DND-41 (cell line): ENCODE results near the gene TIMM17B.

Experiments used
- EZH2 ChIP-seq: IDR thresholded peaks from 3 replicates; pipeline ENCODE4 v1.6.1; 2012; ENCODE audit warnings: borderline replicate concordance, low read depth, mild to moderate bottlenecking, moderate library complexity, low read length, inconsistent platforms; ENCODE audit not compliant: severe bottlenecking
- TF ChIP-seq, protein P1 (sequence below): IDR thresholded peaks from 2 replicates; pipeline ENCODE4 v1.5.1; 2012; ENCODE audit warnings: borderline replicate concordance, low read length, moderate library complexity, mild to moderate bottlenecking; ENCODE audit not compliant: poor library complexity, severe bottlenecking; ENCODE audit errors: extremely low read depth

DNA sequence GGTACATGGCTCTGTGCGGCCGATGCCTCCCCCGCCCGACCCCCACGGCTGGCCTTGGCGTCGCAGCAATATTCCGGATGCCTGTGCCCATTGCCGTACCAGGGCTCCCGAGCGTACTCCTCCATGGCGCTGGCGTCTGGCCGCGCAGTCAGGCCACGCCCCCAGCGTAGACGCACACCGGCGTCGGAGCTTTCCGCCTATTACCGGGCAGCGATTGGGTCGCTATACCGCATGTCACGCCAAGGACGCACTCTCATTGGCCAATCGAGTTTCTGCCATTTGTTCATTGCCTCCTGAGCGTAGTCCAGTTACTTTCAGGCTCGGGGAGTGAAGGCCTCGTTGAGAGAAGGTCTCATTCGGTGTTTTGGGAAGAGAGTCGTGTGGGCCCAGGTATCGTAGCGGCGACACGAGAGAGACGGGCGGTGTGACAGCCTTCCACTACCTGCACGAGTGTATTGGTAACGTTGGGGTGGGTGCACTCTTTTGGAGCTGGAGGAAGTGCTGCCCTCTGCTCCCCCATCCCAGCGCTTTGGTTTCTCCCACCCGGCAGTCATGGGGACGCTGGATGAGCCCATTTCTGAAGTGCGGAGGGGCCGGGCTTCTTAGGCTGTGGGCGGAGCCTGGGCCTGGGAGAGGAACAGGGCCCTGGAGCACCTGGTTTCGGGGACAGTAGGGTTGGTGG lies at the start of gene TIMM17B, which contains the start of gene PQBP1:
- TF ChIP-seq, protein P1, sequence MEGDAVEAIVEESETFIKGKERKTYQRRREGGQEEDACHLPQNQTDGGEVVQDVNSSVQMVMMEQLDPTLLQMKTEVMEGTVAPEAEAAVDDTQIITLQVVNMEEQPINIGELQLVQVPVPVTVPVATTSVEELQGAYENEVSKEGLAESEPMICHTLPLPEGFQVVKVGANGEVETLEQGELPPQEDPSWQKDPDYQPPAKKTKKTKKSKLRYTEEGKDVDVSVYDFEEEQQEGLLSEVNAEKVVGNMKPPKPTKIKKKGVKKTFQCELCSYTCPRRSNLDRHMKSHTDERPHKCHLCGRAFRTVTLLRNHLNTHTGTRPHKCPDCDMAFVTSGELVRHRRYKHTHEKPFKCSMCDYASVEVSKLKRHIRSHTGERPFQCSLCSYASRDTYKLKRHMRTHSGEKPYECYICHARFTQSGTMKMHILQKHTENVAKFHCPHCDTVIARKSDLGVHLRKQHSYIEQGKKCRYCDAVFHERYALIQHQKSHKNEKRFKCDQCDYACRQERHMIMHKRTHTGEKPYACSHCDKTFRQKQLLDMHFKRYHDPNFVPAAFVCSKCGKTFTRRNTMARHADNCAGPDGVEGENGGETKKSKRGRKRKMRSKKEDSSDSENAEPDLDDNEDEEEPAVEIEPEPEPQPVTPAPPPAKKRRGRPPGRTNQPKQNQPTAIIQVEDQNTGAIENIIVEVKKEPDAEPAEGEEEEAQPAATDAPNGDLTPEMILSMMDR, result no peak
- no peak for TF ChIP-seq EZH2
